IMR-90 (cell line): ENCODE data around the gene OTOGL. TPM values are rescaled to one million over a fixed set of nuclear protein-coding genes. Genes with fewer than 3 reads are reported as not detected.

Source experiments
- MAFK ChIP-seq: IDR thresholded peaks from 2 replicates; pipeline ENCODE4 v1.6.1; 2012; ENCODE audit warnings: low read depth, low read length, improper control_type of control experiment
- SMC3 ChIP-seq: fragments of 150-350 bp; IDR thresholded peaks from 2 replicates; pipeline ENCODE4 v1.6.1; 2016; ENCODE audit warnings: low read depth, mild to moderate bottlenecking, antibody characterized with exemption, low read length, moderate library complexity
- polyA plus RNA-seq, 3 experiments: library from polyadenylated mRNA; depleted of rRNA; stranded (reverse); fragments of >200 nt; gene quantifications; 2 replicates each; pipeline ENCODE4 v1.2.3, GENCODE V29; 2012; ENCODE audit warnings: low replicate concordance in 1 of 3
- total RNA-seq: library from RNA; depleted of rRNA; stranded (reverse); fragments of >200 nt; gene quantifications from 2 replicates; pipeline ENCODE4 v1.2.3, GENCODE V29; 2012
- TF ChIP-seq, protein P1 (sequence below): conservative IDR thresholded peaks from 2 replicates; pipeline ENCODE4 v1.5.1; 2012; ENCODE audit warnings: mild to moderate bottlenecking, low read depth, low read length, improper control_type of control experiment
- TF ChIP-seq, protein P2 (sequence below): fragments of 150-350 bp; IDR thresholded peaks from 2 replicates; pipeline ENCODE4 v1.6.1; 2017; ENCODE audit warnings: mild to moderate bottlenecking, antibody characterized with exemption, low read length, low read depth

Gene OTOGL
- total and polyA plus RNA-seq, 2 of the 4 experiments (the other 2 are of a cell fraction) = 0.10 to 0.18 TPM

DNA sequence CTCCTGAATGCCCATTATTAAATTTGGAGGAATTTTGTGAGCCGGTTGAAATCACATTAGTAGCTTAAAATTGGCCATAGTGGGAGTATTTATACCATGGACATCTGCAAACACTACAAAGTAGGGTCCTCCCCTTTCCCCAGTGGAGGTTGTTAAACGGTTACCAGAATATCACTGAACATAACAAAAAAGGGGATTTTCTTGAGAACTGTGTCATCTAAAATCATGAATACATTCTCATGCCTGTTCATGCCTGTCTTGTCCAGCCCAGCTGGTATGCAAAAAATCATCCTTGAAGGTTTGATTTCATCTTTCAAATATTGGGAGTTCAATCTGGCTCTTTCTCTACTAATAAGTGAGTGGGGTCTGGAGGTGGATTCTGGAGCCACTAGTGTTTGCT lies 96.4 kb downstream of the OTOGL start (continued):
- TF ChIP-seq, protein P1, sequence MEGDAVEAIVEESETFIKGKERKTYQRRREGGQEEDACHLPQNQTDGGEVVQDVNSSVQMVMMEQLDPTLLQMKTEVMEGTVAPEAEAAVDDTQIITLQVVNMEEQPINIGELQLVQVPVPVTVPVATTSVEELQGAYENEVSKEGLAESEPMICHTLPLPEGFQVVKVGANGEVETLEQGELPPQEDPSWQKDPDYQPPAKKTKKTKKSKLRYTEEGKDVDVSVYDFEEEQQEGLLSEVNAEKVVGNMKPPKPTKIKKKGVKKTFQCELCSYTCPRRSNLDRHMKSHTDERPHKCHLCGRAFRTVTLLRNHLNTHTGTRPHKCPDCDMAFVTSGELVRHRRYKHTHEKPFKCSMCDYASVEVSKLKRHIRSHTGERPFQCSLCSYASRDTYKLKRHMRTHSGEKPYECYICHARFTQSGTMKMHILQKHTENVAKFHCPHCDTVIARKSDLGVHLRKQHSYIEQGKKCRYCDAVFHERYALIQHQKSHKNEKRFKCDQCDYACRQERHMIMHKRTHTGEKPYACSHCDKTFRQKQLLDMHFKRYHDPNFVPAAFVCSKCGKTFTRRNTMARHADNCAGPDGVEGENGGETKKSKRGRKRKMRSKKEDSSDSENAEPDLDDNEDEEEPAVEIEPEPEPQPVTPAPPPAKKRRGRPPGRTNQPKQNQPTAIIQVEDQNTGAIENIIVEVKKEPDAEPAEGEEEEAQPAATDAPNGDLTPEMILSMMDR = no peak
- no peak for TF ChIP-seq SMC3
- TF ChIP-seq, protein P2, sequence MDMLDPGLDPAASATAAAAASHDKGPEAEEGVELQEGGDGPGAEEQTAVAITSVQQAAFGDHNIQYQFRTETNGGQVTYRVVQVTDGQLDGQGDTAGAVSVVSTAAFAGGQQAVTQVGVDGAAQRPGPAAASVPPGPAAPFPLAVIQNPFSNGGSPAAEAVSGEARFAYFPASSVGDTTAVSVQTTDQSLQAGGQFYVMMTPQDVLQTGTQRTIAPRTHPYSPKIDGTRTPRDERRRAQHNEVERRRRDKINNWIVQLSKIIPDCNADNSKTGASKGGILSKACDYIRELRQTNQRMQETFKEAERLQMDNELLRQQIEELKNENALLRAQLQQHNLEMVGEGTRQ = no peak
- no peak for TF ChIP-seq MAFK
